Measurements from ENCODE around the gene SERF2.
"Not testable (repeated sequence)": the region's sequence is repeated elsewhere in the genome, so short reads cannot be mapped to it uniquely, and the experiment has no call there.

Gene SERF2

DNA sequence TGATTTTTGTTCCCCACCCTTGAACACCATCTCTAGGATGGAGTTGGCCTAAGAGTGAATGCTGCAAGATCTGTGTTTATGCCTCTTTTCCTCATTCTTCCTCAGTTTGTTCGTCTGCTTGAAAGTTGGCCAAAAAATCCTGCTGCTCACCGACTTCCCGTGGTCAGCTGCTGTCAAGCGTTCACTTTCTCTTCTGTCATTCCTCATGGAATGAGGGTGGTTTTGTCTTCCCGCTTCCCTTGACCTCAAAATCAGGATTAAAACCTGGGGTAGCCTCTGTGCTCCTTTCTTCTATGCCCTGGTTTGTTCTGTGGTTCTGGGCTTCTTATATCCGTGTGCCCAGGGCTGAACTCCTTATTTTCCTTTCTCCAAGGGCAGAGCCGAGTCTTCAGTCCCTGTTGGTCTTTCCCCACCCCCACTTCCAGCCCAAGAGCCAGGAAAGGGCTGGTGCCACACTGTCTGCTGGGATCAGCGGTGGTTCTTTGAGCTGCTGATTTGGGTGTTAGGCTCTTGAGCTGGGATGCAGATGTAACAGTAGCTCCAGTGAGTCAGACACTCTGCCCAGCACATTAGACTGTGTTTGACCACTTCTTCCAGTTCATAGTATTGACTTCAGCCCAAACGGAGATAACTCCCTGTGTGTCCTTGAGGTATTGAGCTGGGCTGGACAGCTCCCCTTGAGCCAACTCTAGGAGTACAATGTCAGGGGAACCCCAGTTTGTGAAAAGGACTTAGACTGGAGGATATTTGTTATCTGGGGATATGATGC is 2.3 kb downstream of the SERF2 start:
- DNase-seq (ENCODE audit: low spot score), result no peak

DNA sequence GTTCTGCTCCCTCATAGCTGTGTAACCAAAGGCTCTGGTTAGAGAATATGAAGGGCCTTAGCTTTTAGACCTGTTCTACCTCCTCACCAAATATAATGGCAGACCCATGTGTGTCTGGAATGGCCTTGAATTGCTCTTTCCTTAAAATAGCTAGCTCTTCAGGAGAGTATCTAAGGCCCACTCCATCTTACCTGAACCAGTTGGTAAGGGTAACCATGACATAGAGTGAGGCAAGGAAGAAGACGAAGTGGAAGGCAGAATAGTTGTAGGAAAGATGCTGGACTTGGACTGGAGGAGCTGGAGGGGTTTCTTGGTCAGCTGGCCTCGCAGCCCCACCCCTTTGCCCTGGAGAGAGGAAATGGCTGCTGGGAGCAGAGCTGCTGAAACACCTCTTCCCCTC is 3.1 kb downstream of the SERF2 start:
- DNase-seq (ENCODE audit: low spot score), result no peak

DNA sequence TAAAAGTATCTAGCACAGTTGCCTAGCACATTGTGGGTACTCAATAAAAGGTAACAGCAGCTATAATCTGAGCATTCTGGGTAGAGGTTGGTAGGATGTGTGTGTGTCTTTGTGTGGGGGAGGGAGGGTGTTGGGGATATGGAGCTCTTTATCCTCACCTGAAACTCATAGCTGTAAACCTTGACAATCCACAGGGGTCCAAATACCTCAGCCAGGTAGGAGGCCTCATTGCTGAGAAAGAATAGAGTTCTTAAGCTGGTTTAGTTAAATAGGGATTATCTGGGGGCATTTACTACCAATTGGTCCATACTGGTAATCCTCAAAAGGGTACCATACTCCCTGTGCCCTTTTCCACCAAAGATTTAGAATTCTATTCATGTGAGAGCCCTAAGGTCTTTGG is 3.9 kb downstream of the SERF2 start:
- DNase-seq (ENCODE audit: low spot score), result no peak

DNA sequence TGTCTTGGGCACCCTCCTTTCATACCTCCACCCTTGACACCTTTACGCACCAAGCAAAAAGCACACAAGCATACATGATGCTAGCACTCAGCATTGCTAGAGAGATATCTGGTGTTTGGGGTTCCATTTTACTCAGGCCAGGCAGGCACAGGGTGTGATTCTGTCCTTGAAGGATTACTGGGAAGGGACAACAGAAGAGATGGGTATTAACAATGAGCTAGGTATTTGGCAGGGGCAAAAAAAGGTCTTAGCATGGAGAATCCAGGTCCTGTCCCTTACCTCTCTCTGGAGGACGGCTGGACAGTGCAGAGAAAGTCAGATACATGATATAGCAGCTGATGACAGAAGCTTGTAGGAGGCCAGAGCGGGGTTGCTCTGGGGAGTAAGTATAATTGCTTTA is 4.4 kb downstream of the SERF2 start:
- no peak for DNase-seq (ENCODE audit: low spot score)

DNA sequence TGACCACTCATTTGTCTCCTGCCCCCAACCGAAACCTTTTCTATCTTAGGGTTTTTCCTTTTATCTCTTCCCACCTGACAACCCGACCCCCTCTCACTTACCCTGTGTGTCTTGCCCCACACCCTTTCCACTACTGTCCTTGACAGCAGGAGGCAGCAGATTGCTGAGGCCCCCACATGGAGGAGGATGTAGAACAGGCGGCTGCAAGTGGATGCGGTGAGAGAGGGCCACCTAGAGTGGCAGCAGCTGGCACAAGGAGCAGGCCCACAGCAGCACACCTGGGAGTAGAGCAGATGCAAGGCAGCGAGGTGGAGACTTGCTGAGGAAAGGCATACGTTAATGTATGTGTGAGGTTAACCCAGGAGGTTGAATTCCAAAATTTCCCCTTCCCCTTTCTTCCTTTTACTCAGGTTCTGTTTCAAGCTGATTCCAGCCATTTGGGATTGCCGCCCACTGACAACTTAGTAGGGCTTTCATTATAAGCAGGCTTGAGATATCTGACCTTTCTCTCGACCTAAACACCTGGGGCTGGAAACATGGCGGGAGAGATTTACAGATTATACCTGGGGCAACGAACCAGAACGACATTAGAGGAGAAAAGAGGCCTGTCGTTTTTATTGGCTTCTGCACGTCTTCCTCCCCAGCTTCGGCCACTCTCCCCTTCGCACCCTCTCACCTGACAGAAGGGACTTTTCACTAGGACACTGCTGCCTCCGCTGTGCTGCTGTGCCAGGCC is 7.3 kb downstream of the SERF2 start:
- DNase-seq (ENCODE audit: low spot score), result no peak

DNA sequence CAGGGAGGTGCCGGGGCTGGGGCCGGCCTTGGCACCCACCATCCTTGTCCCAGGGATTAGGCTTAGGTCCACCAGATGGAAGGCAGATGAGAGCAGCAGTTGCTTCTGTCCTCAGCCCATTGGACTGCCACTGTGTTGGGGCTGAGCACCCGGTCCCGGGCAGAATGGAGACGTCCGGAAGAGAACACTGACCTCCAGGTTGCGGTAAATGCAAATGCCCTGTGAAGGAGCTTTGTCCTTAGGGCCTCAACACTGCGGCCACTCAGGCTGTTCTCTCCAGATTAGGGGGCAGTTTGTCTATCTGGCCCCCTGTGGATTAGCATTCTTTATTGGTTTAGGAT is 7.8 kb downstream of the SERF2 start, which contains the start of gene SERINC4:
Gene SERINC4 (minus strand): TSS at position 276 of the 341 bp plus-strand sequence. CDS start 234 bp downstream, at position 42.
- DNase-seq (ENCODE audit: low spot score), result no peak

DNA sequence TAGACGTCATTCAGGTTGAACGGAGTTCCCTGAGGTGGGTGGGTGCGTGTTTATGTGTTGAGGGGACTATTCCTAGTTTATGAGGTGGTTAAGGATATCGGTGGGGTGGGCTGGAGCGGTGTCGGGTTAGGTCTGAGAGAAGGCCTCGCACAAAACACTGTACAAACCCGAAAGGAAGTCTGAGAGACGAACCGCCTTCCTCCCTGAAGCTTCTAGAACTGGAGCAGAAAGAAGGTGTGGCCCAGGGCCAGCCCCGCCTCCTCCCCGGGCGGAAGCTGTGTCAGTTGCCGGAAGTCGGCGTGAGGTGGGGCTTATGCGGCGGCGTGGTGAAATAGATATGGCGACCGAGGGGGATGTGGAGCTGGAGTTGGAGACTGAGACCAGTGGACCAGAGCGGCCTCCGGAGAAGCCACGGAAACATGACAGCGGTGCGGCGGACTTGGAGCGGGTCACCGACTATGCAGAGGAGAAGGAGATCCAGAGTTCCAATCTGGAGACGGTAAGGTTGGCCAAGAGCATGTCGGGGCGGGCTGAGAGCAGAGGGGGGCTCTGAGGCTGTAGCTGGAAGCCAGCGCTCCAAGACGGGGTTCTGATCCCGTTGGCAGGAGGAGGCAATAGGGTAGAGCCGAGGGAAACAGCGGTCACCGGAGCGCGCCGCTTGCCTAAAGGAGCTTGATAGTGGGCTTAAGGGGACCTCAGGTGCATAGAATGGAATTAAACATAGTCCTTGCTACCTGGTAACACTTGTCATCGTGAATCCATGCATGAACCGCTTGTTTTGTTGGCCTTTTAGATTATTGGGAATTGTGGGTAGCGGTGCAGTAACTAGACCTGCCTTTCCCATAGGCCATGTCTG is 8.4 kb downstream of the SERF2 start, which contains the start of gene HYPK:
Gene HYPK (plus strand): TSS at position 314 of the 856 bp plus-strand sequence. CDS start 24 bp downstream, at position 338.
- peak; percentile 85 for DNase-seq (ENCODE audit: low spot score)

DNA sequence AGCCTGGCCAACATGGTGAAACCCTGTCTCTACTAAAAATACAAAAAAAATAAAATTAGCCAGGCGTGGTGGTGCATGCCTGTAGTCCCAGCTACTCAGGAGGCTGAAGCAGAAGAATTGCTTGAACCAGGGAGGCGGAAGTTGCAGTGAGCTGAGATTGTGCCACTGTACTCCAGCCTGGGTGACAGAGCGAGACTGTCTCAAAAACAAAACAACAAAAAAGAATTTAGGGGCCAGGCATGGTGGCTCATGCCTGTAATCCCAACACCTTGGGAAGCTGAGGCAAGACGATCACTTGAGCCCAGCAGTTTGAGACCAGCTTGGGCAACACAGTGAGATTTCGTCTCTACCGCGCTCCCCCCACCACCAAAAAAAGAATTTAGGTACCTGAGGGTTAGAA is 10.6 kb downstream of the SERF2 start:
- DNase-seq (ENCODE audit: low spot score), result not testable (repeated sequence)

DNA sequence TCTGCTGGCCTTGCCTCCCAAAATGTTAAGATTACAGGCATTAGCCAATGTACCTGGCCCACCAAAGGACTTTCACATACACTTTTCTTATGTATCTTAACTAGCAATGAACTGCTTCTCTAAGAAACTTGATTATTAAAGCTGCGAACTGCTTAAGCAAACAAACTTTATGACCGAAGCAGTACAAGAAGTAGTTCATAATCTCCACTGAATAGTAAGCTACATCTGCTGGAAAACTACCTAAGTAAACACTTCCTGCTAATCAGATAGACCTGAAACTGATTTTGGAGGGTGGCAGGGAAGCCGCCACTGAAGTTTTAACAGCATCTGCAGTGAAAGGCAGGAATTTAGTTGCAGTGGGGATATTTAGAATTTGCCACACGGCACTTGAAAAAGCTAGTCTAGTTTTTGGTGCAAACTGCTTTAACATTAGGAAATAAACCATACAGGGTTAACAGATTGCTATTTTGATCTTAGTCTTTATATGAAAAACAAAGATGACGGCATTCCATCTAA is 16.4 kb downstream of the SERF2 start:
- no peak for DNase-seq (ENCODE audit: low spot score)

DNA sequence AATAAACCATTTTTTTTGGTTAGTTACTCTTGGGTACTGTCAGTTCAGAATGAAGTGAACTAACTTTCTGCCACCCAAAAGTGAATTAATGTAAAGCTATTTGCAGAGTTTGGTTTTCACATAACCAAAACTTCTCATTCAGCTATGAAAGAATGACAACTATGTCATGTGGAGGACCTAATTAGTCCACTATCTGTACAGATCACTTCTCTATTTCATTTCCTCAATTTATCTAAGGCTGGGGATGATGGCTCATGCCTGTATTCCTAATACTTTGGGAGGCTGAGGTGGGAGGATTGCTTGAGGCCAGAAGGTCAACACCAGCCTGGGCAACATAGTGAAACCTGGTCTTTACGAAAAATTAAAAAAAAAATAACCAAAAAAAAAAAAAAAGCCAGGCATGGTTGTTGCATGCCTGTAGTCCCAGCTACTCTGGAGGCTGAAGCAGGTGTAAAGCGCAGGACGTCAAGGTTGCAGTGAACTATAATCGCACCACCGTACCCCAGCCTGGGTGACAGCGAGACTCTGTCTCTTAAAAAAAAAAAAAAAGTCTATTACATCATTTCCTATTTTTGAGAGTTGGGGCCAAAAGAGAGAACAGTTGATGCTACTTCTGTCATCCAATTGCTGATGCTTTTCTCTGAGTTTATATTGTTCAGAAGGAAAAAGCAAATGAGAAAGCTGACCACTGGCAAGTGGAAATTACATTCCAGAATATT is 17.0 kb downstream of the SERF2 start:
- no peak for DNase-seq (ENCODE audit: low spot score)

DNA sequence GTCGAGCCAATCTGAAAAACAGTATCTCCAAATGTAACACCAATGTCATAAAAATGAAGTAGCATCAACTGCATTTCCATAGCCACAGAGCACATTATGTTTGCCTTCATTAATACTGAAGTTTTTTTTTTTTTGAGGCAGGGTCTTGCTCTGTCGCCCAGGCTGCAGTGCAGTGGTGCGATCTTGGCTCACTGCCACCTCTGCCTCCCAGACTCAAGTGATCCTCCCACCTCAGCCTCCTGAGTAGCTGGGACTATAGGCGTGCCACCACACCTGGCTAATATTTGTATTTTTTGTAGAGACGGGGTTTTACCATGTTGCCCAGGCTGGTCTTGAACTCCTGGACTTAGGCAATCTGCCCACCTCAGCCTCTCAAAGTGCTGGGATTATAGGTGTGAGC is 22.9 kb downstream of the SERF2 start:
- DNase-seq (ENCODE audit: low spot score), result not testable (repeated sequence)

DNA sequence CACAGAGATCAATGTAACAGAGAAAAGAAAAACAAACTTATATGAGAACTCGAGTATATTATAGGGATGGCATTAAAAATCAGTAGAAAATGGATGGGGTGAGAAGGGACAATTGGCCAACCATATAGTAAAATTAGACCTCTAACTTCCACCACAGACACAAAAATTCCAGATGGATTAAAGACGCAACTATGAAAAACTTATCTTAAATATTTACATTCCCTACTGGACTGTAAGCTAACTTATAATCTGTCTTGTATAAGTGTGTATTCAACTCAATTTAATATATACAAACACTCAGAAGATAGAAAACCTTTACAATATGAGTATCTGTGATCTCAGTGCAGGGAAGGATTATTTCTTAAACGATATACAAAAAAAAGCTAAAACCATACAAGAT is 29.4 kb downstream of the SERF2 start:
- DNase-seq (ENCODE audit: low spot score), result no peak

DNA sequence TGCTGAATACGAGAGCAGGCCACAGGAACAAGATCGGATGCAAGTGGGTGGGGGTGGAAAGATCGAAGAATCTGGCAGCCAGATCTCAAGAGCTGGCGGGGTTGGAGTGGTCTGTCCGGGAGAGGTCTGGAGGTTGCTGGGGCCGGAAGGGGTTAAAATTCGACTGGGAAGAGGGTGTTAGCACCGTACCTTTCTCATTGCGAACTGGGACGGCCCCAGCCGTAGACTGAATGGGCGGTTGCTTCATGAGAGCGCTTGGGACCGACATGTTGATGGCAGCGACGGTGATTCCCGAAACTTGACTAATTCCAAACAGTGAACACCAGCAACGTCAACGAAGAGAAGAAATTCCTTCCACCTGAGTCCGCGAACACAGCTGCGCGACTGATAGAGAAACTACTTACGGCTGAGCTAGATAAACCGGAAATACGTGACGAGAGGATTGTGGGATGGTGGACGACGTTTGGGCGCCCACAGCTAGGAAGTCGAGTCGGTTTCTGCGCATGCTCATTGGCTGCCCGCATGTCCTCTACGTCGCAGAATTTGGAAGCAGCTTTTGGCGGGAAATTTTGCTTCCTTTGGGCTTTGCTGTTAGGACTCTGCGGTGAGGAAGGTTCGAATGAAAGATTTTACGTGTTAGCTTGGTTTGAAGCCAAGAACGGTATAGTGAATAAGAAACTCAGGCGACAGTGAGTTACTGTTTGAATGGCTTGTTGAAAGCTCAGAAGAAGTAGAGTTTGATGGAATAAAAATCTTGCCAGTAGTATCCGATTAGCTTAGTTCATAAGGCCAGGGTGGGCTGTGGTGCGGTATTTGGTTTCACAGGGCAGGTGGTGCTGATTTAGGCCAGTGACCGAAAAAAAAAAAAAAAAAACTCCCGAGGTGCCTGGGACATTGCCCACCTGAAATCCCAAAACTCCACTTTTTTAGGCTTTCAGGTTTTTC is 32.5 kb downstream of the SERF2 start, which contains the start of gene MFAP1:
Gene MFAP1 (minus strand): TSS at position 389 of the 945 bp plus-strand sequence. CDS start 121 bp downstream, at position 268.
- DNase-seq (ENCODE audit: low spot score), result peak; percentile 96

DNA sequence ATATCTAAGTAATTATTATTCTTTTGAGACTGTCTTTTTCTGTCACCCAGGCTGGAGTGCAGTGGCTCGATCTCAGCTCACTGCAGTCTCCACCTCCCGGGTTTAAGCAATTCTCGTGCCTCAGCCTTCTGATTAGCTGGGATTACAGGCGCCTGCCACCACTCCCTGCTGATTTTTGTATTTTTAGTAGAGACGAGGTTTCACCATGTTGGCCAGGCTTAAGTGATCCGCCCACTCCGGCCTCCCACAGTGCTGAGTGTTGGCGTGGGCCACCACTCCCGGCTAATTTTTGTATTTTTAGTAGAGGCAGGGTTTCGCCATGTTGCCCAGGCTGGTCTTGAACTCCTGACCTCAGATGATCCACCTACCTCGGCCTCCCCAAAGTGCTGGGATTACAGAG is 33.2 kb downstream of the SERF2 start:
- DNase-seq (ENCODE audit: low spot score), result not testable (repeated sequence)

DNA sequence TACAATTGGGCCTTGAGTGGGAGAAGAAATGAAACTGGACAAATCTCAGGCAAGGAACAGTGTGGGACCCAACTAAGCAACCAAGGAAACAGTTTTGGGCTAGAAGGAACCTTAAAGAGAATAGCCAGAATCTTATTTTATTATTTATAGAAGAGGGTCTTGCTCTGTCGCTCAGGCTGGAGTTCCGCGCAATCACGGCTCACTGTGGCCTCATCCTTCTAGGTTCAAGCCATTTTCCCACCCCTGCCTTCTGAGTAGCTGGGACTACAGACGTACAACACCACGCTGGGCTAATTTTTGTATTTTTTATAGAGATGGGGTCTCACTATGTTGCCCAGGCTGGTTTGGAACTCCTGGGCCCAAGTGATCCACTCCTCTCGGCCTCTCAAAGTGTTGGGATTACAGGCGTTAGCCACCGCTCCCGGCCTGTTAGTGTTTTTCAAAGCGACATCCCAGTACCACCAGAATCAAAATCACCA is 33.9 kb downstream of the SERF2 start:
- DNase-seq (ENCODE audit: low spot score), result no peak

DNA sequence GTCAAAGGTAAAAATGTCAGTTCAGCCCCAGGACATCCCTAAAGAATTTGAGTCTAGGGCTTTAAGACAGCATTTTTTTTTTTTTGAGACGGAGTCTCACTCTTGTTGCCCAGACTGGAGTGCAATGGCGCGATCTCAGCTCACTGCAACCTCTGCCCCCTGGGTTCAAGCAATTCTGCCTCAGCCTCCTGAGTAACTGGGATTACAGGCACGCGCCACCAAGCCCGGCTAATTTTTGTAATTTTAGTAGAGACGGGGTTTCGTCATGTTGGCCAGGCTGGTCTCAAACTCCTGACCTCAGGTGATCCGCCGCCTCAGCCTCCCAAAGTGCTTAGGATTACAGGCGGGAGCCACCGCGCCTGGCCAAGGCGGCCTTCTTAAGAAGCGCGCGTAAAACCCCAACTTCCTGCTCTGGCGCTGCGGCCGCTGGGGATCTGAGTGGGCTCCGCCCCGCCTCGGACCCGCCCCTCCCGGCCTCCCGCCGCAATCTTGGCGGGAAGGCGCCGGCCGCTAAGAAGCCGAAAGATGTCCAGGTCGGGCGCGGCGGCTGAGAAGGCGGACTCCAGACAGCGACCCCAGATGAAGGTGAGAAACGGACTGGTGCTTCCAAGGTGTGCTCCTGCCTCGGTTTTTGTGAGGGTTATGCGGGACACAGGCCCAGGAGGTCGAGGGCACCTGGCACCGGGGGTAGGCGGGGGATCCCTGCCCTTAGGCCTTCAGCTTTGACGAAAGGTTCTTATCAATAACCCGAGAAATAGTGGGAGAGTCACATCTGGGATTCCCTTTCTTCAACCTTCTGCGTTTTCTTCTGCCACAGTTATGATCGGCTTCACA is 34.6 kb downstream of the SERF2 start, which contains the start of gene WDR76:
Gene WDR76 (plus strand): TSS at position 495 of the 834 bp plus-strand sequence. CDS start 31 bp downstream, at position 526.
- DNase-seq (ENCODE audit: low spot score), result peak; percentile 80

DNA sequence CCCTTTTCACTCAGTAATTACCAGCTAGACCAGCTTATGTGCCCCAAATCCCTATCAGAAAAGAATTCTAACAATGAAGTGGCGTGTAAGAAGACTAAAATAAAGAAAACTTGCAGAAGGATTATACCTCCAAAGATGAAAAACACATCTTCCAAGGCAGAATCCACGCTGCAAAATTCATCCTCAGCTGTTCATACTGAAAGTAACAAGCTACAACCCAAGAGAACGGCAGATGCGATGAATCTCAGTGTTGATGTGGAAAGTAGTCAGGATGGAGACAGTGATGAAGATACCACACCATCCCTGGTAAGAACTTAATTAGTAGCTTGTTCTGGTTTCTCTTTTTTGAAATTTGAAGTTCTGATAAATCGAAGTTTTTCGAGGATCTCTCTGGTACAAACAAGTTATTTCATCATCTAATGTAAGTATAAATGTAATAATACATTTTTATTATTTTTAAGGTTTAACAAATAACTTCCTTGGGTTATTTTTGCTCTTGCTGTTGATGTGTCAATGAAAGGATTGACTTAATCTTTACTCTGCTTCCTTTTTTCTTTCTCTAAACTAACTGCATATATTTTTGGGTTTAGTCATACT is 36.0 kb downstream of the SERF2 start:
- DNase-seq (ENCODE audit: low spot score), result peak; percentile 16

DNA sequence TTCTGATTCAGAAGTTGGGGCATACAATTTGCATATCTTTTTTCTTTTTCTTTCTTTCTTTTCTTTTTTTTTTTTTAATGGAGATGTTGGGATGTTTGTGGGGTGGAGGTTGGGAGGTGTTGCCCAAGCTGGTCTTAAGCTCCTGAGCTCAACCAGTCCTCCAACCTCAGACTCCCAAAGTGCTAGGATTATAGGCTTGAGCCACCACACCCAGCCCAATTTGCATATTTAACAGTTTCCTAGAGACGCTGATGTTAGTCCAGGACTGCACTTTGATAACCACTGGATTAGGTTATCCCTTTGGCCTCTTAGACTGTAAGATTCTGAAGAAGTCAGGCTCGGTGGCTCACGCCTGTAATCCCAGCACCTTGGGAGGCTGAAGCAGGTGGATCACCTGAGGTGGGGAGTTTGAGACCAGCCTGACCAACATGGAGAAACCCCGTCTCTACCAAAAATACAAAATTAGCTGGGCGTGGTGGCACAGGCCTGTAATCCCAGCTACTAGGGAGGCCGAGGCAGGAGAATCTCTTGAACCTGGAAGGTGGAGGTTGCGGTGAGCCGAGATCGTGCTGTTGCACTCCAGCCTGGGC is 37.9 kb downstream of the SERF2 start:
- not testable (repeated sequence) for DNase-seq (ENCODE audit: low spot score)

Data from hepatic stellate cell (primary cell).